HepG2 (cell line): ENCODE measurements around the gene C14orf93. TPM values are rescaled to one million over a fixed set of nuclear protein-coding genes. Genes with fewer than 3 reads are reported as not detected.

Experiments
- ATF4 ChIP-seq, 2 experiments: fragments of 450-650 bp in 1 of 2; sonication (generic) in 1 of 2; formaldehyde crosslinking; IDR thresholded peaks; 2 replicates each; pipeline versions ENCODE4 v1.5.0 to v1.8.0; 2020 to 2022; ENCODE audit warnings: mild to moderate bottlenecking in 1 of 2, missing genetic modification reagents in 1 of 2
- KAT2B ChIP-seq: fragments of 150-350 bp; IDR thresholded peaks from 2 replicates; pipeline ENCODE4 v1.6.1; 2014; ENCODE audit warnings: low read depth, low read length, borderline replicate concordance
- KDM3A ChIP-seq: IDR thresholded peaks from 2 replicates; pipeline ENCODE4 v1.6.1; 2018; ENCODE audit warnings: low read depth, missing compliant biosample characterization
- PBX3 ChIP-seq: sonication (generic); formaldehyde crosslinking; IDR thresholded peaks from 2 replicates; pipeline ENCODE4 v1.8.1; 2023; ENCODE audit warnings: missing genetic modification reagents, inconsistent platforms, borderline replicate concordance
- PRPF4 ChIP-seq: fragments of 200-400 bp; formaldehyde crosslinking; IDR thresholded peaks from 2 replicates; pipeline ENCODE4 v1.6.1; 2016; ENCODE audit warnings: low read length, low read depth; ENCODE audit not compliant: poor library complexity, severe bottlenecking
- RFX3 ChIP-seq: IDR thresholded peaks from 2 replicates; pipeline ENCODE4 v1.6.1; 2016; ENCODE audit warnings: missing biosample characterization, missing genetic modification reagents
- SMAD9 ChIP-seq: sonication (generic); formaldehyde crosslinking; IDR thresholded peaks from 2 replicates; pipeline ENCODE4 v1.5.1; 2020; ENCODE audit warnings: mild to moderate bottlenecking, missing genetic modification reagents
- SNAI1 ChIP-seq: sonication (generic); formaldehyde crosslinking; IDR thresholded peaks from 2 replicates; pipeline ENCODE4 v1.5.0; 2020; ENCODE audit warnings: mild to moderate bottlenecking, missing genetic modification reagents, borderline replicate concordance
- SOX13 ChIP-seq, 3 experiments: fragments of 450-650 bp in 1 of 3; sonication (generic) in 1 of 3; formaldehyde crosslinking in 1 of 3; IDR thresholded peaks in 2 of 3; conservative IDR thresholded peaks in 1 of 3; 2 replicates each; pipeline versions ENCODE4 v1.5.0 to v1.6.1; 2016 to 2020; ENCODE audit warnings: antibody characterized with exemption in 1 of 3, mild to moderate bottlenecking in 1 of 3, missing compliant biosample characterization in 1 of 3, missing genetic modification reagents in 1 of 3, moderate library complexity in 1 of 3
- THAP8 ChIP-seq: sonication (generic); formaldehyde crosslinking; IDR thresholded peaks from 2 replicates; pipeline ENCODE4 v1.5.1; 2020; ENCODE audit warnings: missing genetic modification reagents, mild to moderate bottlenecking, borderline replicate concordance
- ZFP37 ChIP-seq: sonication (generic); formaldehyde crosslinking; IDR thresholded peaks from 2 replicates; pipeline ENCODE4 v1.4.0; 2020; ENCODE audit warnings: missing genetic modification reagents, borderline replicate concordance
- ZNF12 ChIP-seq: sonication (generic); formaldehyde crosslinking; IDR thresholded peaks from 2 replicates; pipeline ENCODE4 v1.5.0; 2020; ENCODE audit warnings: missing genetic modification reagents
- ZNF234 ChIP-seq: sonication (generic); formaldehyde crosslinking; conservative IDR thresholded peaks from 2 replicates; pipeline ENCODE4 v1.5.1; 2020; ENCODE audit warnings: mild to moderate bottlenecking, missing genetic modification reagents
- ZNF382 ChIP-seq: sonication (generic); formaldehyde crosslinking; IDR thresholded peaks from 2 replicates; pipeline ENCODE4 v1.5.0; 2020; ENCODE audit warnings: missing genetic modification reagents, mild to moderate bottlenecking, borderline replicate concordance
- ZNF451 ChIP-seq: sonication (generic); formaldehyde crosslinking; IDR thresholded peaks from 2 replicates; pipeline ENCODE4 v1.5.0; 2020; ENCODE audit warnings: mild to moderate bottlenecking, missing genetic modification reagents
- polyA plus RNA-seq, 8 experiments: library from polyadenylated mRNA; depleted of rRNA in 3 of 8; stranded (reverse) in 7 of 8; unstranded in 1 of 8; fragments of >200 nt; fragmentation: Illumina TruSeq in 4 of 8; extraction: Trizol in 4 of 8; gene quantifications; 2 replicates each; pipeline versions ENCODE4 v1.2.1 to v1.2.3, GENCODE V29; 2011 to 2016; ENCODE audit warnings: low read depth in 4 of 8, missing spikeins in 1 of 8, mixed read lengths in 1 of 8; ENCODE audit not compliant: insufficient read depth in 1 of 8
- total RNA-seq, 5 experiments: library from RNA; depleted of rRNA; stranded (reverse); fragments of >200 nt; fragmentation: Illumina TruSeq; extraction: Trizol; gene quantifications; 2 replicates each; pipeline ENCODE4 v1.2.3, GENCODE V29; 2016; ENCODE audit warnings: low read depth in 1 of 5
- TF ChIP-seq, protein P1 (sequence below): sonication (generic); formaldehyde crosslinking; IDR thresholded peaks from 2 replicates; pipeline ENCODE4 v1.4.0; 2020; ENCODE audit warnings: missing genetic modification reagents, borderline replicate concordance
- TF ChIP-seq, protein P2 (sequence below): sonication (generic); formaldehyde crosslinking; IDR thresholded peaks from 2 replicates; pipeline ENCODE4 v1.5.0; 2020; ENCODE audit warnings: missing genetic modification reagents
- TF ChIP-seq, protein P3 (sequence below): fragments of 450-650 bp; IDR thresholded peaks from 2 replicates; pipeline ENCODE4 v1.6.1; 2016

The C14orf93 gene
- total and polyA plus RNA-seq, 2 of the 13 experiments (the other 11 are each of a cell fraction or from before 2014, with no cell fraction given): 11.4 to 22.5 TPM

GRCh38 chr14:22976620-22977433, 33.1 kb downstream of the C14orf93 start (continued):
- TF ChIP-seq SOX13 (IDR thresholded peaks at IDR 0.05) (no peak), SOX13 (CRISPR knock-in tag; conservative IDR thresholded peaks at IDR 0.05 in 1 of 2, IDR thresholded peaks at IDR 0.05 in 1 of 2) (peak; percentile 7 to 98; a peak in 2 of 4 replicates), KAT2B (no peak), PRPF4 (no peak), ZNF234 (CRISPR knock-in tag) (no peak), ZNF12 (CRISPR knock-in tag) (peak; percentile 91), SMAD9 (CRISPR knock-in tag) (no peak), ZNF451 (CRISPR knock-in tag) (no peak), PBX3 (CRISPR knock-in tag) (no peak), ZNF382 (CRISPR knock-in tag) (no peak), KDM3A (peak; percentile 90), ATF4 (CRISPR knock-in tag; IDR thresholded peaks at IDR 0.05) (peak in 1 of 2 experiments; percentile 97; a peak in 2 of 4 replicates), THAP8 (CRISPR knock-in tag) (no peak), RFX3 (CRISPR knock-in tag) (no peak), SNAI1 (CRISPR knock-in tag) (no peak), ZFP37 (CRISPR knock-in tag) (no peak)
- TF ChIP-seq, protein P1, sequence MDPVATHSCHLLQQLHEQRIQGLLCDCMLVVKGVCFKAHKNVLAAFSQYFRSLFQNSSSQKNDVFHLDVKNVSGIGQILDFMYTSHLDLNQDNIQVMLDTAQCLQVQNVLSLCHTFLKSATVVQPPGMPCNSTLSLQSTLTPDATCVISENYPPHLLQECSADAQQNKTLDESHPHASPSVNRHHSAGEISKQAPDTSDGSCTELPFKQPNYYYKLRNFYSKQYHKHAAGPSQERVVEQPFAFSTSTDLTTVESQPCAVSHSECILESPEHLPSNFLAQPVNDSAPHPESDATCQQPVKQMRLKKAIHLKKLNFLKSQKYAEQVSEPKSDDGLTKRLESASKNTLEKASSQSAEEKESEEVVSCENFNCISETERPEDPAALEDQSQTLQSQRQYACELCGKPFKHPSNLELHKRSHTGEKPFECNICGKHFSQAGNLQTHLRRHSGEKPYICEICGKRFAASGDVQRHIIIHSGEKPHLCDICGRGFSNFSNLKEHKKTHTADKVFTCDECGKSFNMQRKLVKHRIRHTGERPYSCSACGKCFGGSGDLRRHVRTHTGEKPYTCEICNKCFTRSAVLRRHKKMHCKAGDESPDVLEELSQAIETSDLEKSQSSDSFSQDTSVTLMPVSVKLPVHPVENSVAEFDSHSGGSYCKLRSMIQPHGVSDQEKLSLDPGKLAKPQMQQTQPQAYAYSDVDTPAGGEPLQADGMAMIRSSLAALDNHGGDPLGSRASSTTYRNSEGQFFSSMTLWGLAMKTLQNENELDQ (CRISPR knock-in tag): peak; percentile 57; the same call in 1 of the 2 replicates
- TF ChIP-seq, protein P2, sequence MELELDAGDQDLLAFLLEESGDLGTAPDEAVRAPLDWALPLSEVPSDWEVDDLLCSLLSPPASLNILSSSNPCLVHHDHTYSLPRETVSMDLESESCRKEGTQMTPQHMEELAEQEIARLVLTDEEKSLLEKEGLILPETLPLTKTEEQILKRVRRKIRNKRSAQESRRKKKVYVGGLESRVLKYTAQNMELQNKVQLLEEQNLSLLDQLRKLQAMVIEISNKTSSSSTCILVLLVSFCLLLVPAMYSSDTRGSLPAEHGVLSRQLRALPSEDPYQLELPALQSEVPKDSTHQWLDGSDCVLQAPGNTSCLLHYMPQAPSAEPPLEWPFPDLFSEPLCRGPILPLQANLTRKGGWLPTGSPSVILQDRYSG: no peak
- TF ChIP-seq, protein P3, sequence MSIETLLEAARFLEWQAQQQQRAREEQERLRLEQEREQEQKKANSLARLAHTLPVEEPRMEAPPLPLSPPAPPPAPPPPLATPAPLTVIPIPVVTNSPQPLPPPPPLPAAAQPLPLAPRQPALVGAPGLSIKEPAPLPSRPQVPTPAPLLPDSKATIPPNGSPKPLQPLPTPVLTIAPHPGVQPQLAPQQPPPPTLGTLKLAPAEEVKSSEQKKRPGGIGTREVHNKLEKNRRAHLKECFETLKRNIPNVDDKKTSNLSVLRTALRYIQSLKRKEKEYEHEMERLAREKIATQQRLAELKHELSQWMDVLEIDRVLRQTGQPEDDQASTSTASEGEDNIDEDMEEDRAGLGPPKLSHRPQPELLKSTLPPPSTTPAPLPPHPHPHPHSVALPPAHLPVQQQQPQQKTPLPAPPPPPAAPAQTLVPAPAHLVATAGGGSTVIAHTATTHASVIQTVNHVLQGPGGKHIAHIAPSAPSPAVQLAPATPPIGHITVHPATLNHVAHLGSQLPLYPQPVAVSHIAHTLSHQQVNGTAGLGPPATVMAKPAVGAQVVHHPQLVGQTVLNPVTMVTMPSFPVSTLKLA: 0 out of 2 replicates have a peak, but pooled peaks have one; percentile 37
